Natural killer cell (primary cell): ENCODE data around the gene FAM184A. TPM values are rescaled to one million over a fixed set of nuclear protein-coding genes. Genes with fewer than 3 reads are reported as not detected.

ENCODE experiments used
- ATAC-seq, 3 donors: fragments of 150-1000 bp in 2 of 3; fragments of 200-7000 bp in 1 of 3; cut with Tn5 transposase; 1 replicate in 1 of 3; 2 replicates in 2 of 3; pipeline ENCODE4 v1.10.0; 2021; ENCODE audit warnings: mild to moderate bottlenecking in 2 of 3, moderate library complexity in 2 of 3
- DNase-seq, 2 donors: peaks; one replicate each; pipeline versions ENCODE4 v3.0.0 to v3.0.0-alpha.2; 2013 to 2021; ENCODE audit warnings: mixed read lengths in 1 of 2
- H3K27ac ChIP-seq: one replicate; pipeline ENCODE4 v1.5.1; 2013; ENCODE audit warnings: mild to moderate bottlenecking, low read length
- H3K27me3 ChIP-seq: one replicate; pipeline ENCODE4 v1.6.1; 2013; ENCODE audit warnings: low read length; ENCODE audit not compliant: control insufficient read depth, insufficient read depth
- H3K36me3 ChIP-seq: one replicate; pipeline ENCODE4 v1.6.1; 2013; ENCODE audit warnings: low read length; ENCODE audit not compliant: control insufficient read depth, insufficient read depth
- H3K4me1 ChIP-seq: one replicate; pipeline ENCODE4 v1.6.1; 2013; ENCODE audit warnings: low read length; ENCODE audit not compliant: control insufficient read depth, insufficient read depth
- H3K4me3 ChIP-seq: one replicate; pipeline ENCODE4 v1.5.1; 2013; ENCODE audit warnings: low read length
- H3K9me3 ChIP-seq: one replicate; pipeline ENCODE4 v1.6.1; 2013; ENCODE audit warnings: low read length; ENCODE audit not compliant: control insufficient read depth, insufficient read depth
- H3K27ac Mint-ChIP-seq, 2 donors: one replicate each; pipeline ENCODE4 v1.8.0; 2022; ENCODE audit warnings: mild to moderate bottlenecking in 2 of 2, mixed read lengths in 2 of 2, moderate library complexity in 1 of 2
- H3K27me3 Mint-ChIP-seq, 2 donors: one replicate each; pipeline ENCODE4 v1.8.0; 2022; ENCODE audit warnings: low read depth in 2 of 2, mixed read lengths in 2 of 2
- H3K36me3 Mint-ChIP-seq: one replicate; pipeline ENCODE4 v1.8.0; 2022; ENCODE audit warnings: mixed read lengths
- H3K4me1 Mint-ChIP-seq, 2 donors: one replicate each; pipeline ENCODE4 v1.8.0; 2022; ENCODE audit warnings: mixed read lengths in 2 of 2
- H3K4me3 Mint-ChIP-seq: one replicate; pipeline ENCODE4 v1.8.0; 2022; ENCODE audit warnings: mild to moderate bottlenecking, moderate library complexity, mixed read lengths
- H3K9me3 Mint-ChIP-seq, 2 donors: one replicate each; pipeline ENCODE4 v1.8.0; 2022; ENCODE audit warnings: mixed read lengths in 2 of 2
- WGBS: methylation state at CpG from one replicate; pipeline ENCODE4 v1.1.7; 2013; ENCODE audit warnings: missing lambda C conversion rate; ENCODE audit not compliant: insufficient coverage; 5-methylcytosine and 5-hydroxymethylcytosine counted together
- intact Hi-C: fragments of 100-400 bp; cut with micrococcal nuclease; formaldehyde crosslinking; loops from one replicate; pipeline ENCODE4 v1.14.2; 2022
- total RNA-seq, 4 donors: library from RNA; stranded (reverse); fragments of 120-200 nt in 1 of 4; gene quantifications; one replicate each; pipeline versions ENCODE4 v1.2.3 to v1.2.4, GENCODE V29; 2013 to 2022
- TF ChIP-seq, protein P1 (sequence below): fragments of 200-600 bp; IDR thresholded peaks from one replicate; pipeline ENCODE4 v1.8.0; 2022; ENCODE audit warnings: antibody characterized with exemption

FAM184A gene
- total RNA-seq, 3 donors from 2014 or later (not counting 1 experiment from before 2014, with no cell fraction given) = 0.09 to 0.40 (median 0.20) TPM

DNA sequence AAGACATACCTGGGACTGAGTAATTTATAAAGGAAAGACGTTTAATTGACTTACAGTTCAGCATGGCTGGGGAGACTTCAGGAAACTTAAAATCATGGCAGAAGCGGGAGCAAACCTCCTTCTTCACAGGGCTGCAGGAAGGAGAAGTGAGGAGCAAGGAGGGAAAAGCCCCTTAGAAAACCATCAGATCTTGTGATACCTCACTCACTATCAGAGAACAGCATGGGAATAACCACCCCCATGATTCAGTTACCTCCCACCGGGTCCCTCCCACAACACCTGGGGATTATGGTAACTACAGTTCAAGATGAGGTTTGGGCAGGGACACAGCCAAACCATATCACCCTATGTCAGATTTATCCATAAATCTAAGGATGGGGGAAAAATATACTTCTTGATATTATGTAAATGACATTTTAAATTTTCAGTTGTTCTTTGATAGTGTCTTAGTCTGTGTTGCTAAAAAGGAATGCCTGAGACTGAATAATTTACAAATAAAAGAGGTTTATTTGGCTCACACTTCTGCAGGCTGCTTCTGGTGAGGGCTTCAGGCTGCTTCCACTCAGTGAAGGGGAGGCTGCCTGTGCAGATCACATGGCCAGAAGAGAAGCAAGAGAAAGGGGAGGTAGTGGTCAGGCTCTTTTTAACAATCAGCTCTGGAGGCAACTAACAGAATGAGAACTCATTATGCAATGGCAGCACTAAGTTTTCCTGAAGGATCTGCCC lies 142.3 kb downstream of the FAM184A start:
- H3K9me3 Mint-ChIP-seq = no peaks in the 10 kb centered on the region
- no peak overlapping the region for H3K4me3 ChIP-seq

DNA sequence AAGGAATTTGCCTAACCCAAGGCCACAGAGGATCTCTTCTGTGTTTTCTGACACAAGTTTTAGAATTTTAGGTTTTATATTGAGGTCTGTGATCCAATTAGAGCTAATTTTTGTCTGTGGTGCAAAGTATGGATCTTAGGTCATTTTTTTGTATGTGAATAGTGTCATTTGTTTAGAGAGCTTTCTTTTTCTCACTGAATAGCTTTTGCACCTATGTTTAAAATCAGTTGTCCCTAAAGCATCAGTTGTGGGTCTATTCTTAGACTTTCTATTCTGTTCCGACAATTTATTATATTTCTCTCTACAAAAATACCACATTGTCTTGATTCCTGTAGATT lies 143.2 kb downstream of the FAM184A start:
- Mint-ChIP-seq H3K4me1 (peaks cover 25 to 41% of the 10 kb centered on the region in 2 donors), H3K36me3 (peaks cover 7% of the 10 kb centered on the region)
- 17% methylated on average over 1 of the region's 1 CpG for WGBS

More for the DNA sequence above, 142.3 kb downstream of the FAM184A start:
- Histone ChIP-seq H3K9me3 (no peaks in the 10 kb centered on the region), H3K27me3 (no peaks in the 10 kb centered on the region), H3K36me3 (peaks cover 7% of the 10 kb centered on the region), H3K4me1 (no peaks in the 10 kb centered on the region), H3K27ac (no peak overlapping the region)
- TF ChIP-seq, protein P1, sequence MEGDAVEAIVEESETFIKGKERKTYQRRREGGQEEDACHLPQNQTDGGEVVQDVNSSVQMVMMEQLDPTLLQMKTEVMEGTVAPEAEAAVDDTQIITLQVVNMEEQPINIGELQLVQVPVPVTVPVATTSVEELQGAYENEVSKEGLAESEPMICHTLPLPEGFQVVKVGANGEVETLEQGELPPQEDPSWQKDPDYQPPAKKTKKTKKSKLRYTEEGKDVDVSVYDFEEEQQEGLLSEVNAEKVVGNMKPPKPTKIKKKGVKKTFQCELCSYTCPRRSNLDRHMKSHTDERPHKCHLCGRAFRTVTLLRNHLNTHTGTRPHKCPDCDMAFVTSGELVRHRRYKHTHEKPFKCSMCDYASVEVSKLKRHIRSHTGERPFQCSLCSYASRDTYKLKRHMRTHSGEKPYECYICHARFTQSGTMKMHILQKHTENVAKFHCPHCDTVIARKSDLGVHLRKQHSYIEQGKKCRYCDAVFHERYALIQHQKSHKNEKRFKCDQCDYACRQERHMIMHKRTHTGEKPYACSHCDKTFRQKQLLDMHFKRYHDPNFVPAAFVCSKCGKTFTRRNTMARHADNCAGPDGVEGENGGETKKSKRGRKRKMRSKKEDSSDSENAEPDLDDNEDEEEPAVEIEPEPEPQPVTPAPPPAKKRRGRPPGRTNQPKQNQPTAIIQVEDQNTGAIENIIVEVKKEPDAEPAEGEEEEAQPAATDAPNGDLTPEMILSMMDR = no peak
- WGBS = 33% methylated on average over 1 of the region's 3 CpGs
- intact Hi-C loops = no loop called here
- DNase-seq = no peak
- ATAC-seq = no peak
- Mint-ChIP-seq H3K27me3 (no peaks in the 10 kb centered on the region), H3K4me1 (peaks cover 25 to 41% of the 10 kb centered on the region in 2 donors), H3K27ac (peak overlapping the region; percentile 91 to 95), H3K36me3 (no peaks in the 10 kb centered on the region), H3K4me3 (peak overlapping the region; percentile 97)

GRCh38 chr6:118934461-118935330 lies 143.8 kb downstream of the FAM184A start, which contains the start of gene MCM9:
Gene MCM9, minus strand, starts transcription at chr6:118935159. Its CDS starts 3,436 bp downstream, at chr6:118931723.
- peak within 1 kb of the TSS; percentile 91 to 95 for H3K27ac Mint-ChIP-seq
- no peaks in the 10 kb centered on the region for H3K9me3 ChIP-seq
- TF ChIP-seq, protein P1 = no peak

More for the DNA sequence above, 143.2 kb downstream of the FAM184A start:
- Histone ChIP-seq H3K36me3 (peaks cover 15% of the 10 kb centered on the region), H3K27ac (peak overlapping the region; percentile 88), H3K4me1 (no peaks in the 10 kb centered on the region), H3K9me3 (no peaks in the 10 kb centered on the region), H3K4me3 (peak overlapping the region; percentile 73), H3K27me3 (no peaks in the 10 kb centered on the region)
- Mint-ChIP-seq H3K9me3 (no peaks in the 10 kb centered on the region), H3K4me3 (peak overlapping the region; percentile 97), H3K27me3 (no peaks in the 10 kb centered on the region), H3K27ac (peak overlapping the region; percentile 91 to 95)
- intact Hi-C loops = no loop called here
- no peak for DNase-seq
- ATAC-seq = no peak
- TF ChIP-seq, protein P1 = no peak

More at GRCh38 chr6:118934461-118935330, 143.8 kb downstream of the FAM184A start, which contains the start of gene MCM9:
- ATAC-seq (peak; percentile 86 to 95 (median 90)), DNase-seq (peak; percentile 83 to 94)
- intact Hi-C loops = loop anchor here (1.0 kb wide), 1 partner anchor 38 kb away; no protein-coding TSS in a partner anchor
- Mint-ChIP-seq H3K9me3 (no peaks in the 10 kb centered on the region), H3K36me3 (peaks cover 7% of the 10 kb centered on the region), H3K4me1 (peaks cover 25 to 41% of the 10 kb centered on the region in 2 donors), H3K4me3 (peak within 1 kb of the TSS; percentile 97), H3K27me3 (no peaks in the 10 kb centered on the region)
- Histone ChIP-seq H3K36me3 (peaks cover 16% of the 10 kb centered on the region), H3K4me3 (peak within 1 kb of the TSS; percentile 84), H3K4me1 (no peaks in the 10 kb centered on the region), H3K27ac (peak within 1 kb of the TSS; percentile 88), H3K27me3 (no peaks in the 10 kb centered on the region)
- under 1% methylated on average over 95 of the region's 95 CpGs for WGBS
